GM19452 (cell line): ENCODE results near the gene EIPR1.
A peak's percentile ranks its signal among the peaks of the same experiment; 100 is the strongest.

Experiments used
- ATAC-seq: cut with Tn5 transposase; IDR thresholded peaks from one replicate; pipeline ENCODE4 v1.9.1; 2021; ENCODE audit not compliant: unreplicated experiment

The EIPR1 gene

GRCh38 chr2:3168230-3168891, 209.3 kb downstream of the EIPR1 start:
- no peak for ATAC-seq

- ATAC-seq: no peak
Observed at GRCh38 chr2:3163401-3163800, 214.2 kb downstream of the EIPR1 start.

GRCh38 chr2:3162442-3163077, 215.1 kb downstream of the EIPR1 start:
- no peak for ATAC-seq

- ATAC-seq: no peak
Observed at GRCh38 chr2:3160751-3161330, 216.8 kb downstream of the EIPR1 start.

- no peak for ATAC-seq
Observed at GRCh38 chr2:3159782-3160545, 217.7 kb downstream of the EIPR1 start.

GRCh38 chr2:3154700-3155099, 222.9 kb downstream of the EIPR1 start:
- no peak for ATAC-seq

- ATAC-seq: no peak
Observed at GRCh38 chr2:3154146-3154545, 223.5 kb downstream of the EIPR1 start.

GRCh38 chr2:3151153-3151918, 226.3 kb downstream of the EIPR1 start:
- ATAC-seq: peak; percentile 52

- no peak for ATAC-seq
Observed at GRCh38 chr2:3149441-3150217, 228.0 kb downstream of the EIPR1 start.

GRCh38 chr2:3148716-3149115, 228.9 kb downstream of the EIPR1 start:
- no peak for ATAC-seq

GRCh38 chr2:3147651-3148530, 229.7 kb downstream of the EIPR1 start:
- no peak for ATAC-seq

- ATAC-seq: no peak
Observed at GRCh38 chr2:3146772-3147650, 230.6 kb downstream of the EIPR1 start.

- no peak for ATAC-seq
Observed at GRCh38 chr2:3146175-3146574, 231.4 kb downstream of the EIPR1 start.

GRCh38 chr2:3145471-3146021, 232.1 kb downstream of the EIPR1 start:
- ATAC-seq: no peak

- ATAC-seq: no peak
Observed at GRCh38 chr2:3144856-3145255, 232.8 kb downstream of the EIPR1 start.

GRCh38 chr2:3143602-3144001, 234.0 kb downstream of the EIPR1 start:
- ATAC-seq: no peak

- ATAC-seq: no peak
Observed at GRCh38 chr2:3142961-3143571, 234.6 kb downstream of the EIPR1 start.

- ATAC-seq: no peak
Observed at GRCh38 chr2:3142210-3142609, 235.4 kb downstream of the EIPR1 start.
